Ascending aorta (tissue), 2 donors: Measurements from ENCODE around the gene ANTXR1. TPM values are rescaled to one million over a fixed set of nuclear protein-coding genes. Genes with fewer than 3 reads are reported as not detected.

Experiments used
- DNase-seq, 2 donors: peaks; one replicate each; pipeline ENCODE4 v3.0.0-alpha.2; 2019; ENCODE audit warnings: low spot score in 2 of 2
- H3K27ac ChIP-seq, 2 donors: fragments of 200-600 bp; sonication (generic); one replicate each; pipeline ENCODE4 v1.5.1; 2016 to 2017; ENCODE audit warnings: mild to moderate bottlenecking in 1 of 2
- H3K27me3 ChIP-seq: fragments of 200-600 bp; sonication (generic); one replicate; pipeline ENCODE4 v1.5.1; 2017
- H3K36me3 ChIP-seq, 2 donors: fragments of 200-600 bp; sonication (generic); one replicate each; pipeline ENCODE4 v1.5.1; 2016
- H3K4me1 ChIP-seq, 2 donors: fragments of 200-600 bp; sonication (generic); one replicate each; pipeline ENCODE4 v1.5.1; 2016 to 2017; ENCODE audit warnings: mild to moderate bottlenecking in 1 of 2
- H3K4me3 ChIP-seq, 2 donors: fragments of 200-600 bp; sonication (generic); one replicate each; pipeline ENCODE4 v1.5.1; 2016 to 2017; ENCODE audit warnings: mild to moderate bottlenecking in 1 of 2
- H3K9me3 ChIP-seq, 2 donors: fragments of 200-600 bp; sonication (generic); one replicate each; pipeline ENCODE4 v1.5.1; 2016
- intact Hi-C: fragments of 100-400 bp; cut with DNase I; formaldehyde crosslinking; loops from one replicate; pipeline ENCODE4 v1.15.1; 2023
- total RNA-seq: library from RNA; depleted of rRNA; stranded (reverse); fragments of >200 nt; gene quantifications from one replicate; pipeline ENCODE4 v1.1.0, GENCODE V29; 2016
- TF ChIP-seq, protein P1 (sequence below), 3 experiments: fragments of 200-600 bp in 2 of 3; fragments of 450-650 bp in 1 of 3; sonication (generic) in 2 of 3; IDR thresholded peaks; one replicate each; pipeline ENCODE4 v1.5.1; 2016 to 2019; ENCODE audit warnings: antibody characterized with exemption in 3 of 3, mild to moderate bottlenecking in 1 of 3, moderate library complexity in 1 of 3

The ANTXR1 gene
- total RNA-seq, 1 donor from 2014 or later, result 90.3 TPM

- TF ChIP-seq, protein P1, sequence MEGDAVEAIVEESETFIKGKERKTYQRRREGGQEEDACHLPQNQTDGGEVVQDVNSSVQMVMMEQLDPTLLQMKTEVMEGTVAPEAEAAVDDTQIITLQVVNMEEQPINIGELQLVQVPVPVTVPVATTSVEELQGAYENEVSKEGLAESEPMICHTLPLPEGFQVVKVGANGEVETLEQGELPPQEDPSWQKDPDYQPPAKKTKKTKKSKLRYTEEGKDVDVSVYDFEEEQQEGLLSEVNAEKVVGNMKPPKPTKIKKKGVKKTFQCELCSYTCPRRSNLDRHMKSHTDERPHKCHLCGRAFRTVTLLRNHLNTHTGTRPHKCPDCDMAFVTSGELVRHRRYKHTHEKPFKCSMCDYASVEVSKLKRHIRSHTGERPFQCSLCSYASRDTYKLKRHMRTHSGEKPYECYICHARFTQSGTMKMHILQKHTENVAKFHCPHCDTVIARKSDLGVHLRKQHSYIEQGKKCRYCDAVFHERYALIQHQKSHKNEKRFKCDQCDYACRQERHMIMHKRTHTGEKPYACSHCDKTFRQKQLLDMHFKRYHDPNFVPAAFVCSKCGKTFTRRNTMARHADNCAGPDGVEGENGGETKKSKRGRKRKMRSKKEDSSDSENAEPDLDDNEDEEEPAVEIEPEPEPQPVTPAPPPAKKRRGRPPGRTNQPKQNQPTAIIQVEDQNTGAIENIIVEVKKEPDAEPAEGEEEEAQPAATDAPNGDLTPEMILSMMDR (IDR thresholded peaks at IDR 0.05), result no peak
Observed at GRCh38 chr2:69103419-69103818, 90.4 kb downstream of the ANTXR1 start.

DNA sequence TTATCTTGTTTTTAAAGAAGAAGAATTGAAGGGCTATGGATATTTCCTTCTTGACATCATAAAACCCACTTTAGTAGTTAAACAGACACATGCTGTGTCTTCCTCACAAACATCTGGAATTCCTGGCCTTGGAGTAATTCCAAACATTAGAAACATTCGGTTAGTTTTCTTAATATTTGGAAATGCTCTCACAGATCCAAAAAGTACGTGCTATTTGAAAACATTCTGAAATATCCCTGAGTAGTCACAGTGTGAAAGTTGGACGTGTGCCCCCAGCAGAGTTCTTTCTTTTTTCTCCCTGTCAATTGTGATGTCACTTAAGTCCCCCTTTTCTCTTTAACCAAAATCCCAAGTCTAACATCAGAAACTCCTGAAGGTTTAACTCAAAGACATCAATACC is 91.3 kb downstream of the ANTXR1 start:
- Histone ChIP-seq H3K27ac (peak overlapping the region; percentile 26 to 29), H3K4me3 (no peak overlapping the region), H3K36me3 (peaks cover 13 to 39% of the 10 kb centered on the region in 2 donors), H3K4me1 (peaks cover 0 to 16% of the 10 kb centered on the region in 2 donors), H3K9me3 (no peaks in the 10 kb centered on the region), H3K27me3 (no peaks in the 10 kb centered on the region)
- TF ChIP-seq, protein P1 (IDR thresholded peaks at IDR 0.05), result no peak
- no peak for DNase-seq
- intact Hi-C loops, result loop anchor here (5.0 kb wide), 1 partner anchor 47 kb away; no protein-coding TSS in a partner anchor

More at GRCh38 chr2:69103419-69103818, 90.4 kb downstream of the ANTXR1 start:
- no peak overlapping the region for H3K27ac ChIP-seq
- H3K27me3 ChIP-seq, result no peaks in the 10 kb centered on the region
- H3K36me3 ChIP-seq, result peaks cover 13 to 39% of the 10 kb centered on the region in 2 donors
- no peaks in the 10 kb centered on the region for H3K9me3 ChIP-seq
- H3K4me3 ChIP-seq, result no peak overlapping the region
- intact Hi-C loops, result loop anchor here (5.0 kb wide), 1 partner anchor 46 kb away; no protein-coding TSS in a partner anchor
- H3K4me1 ChIP-seq, result peaks cover 0 to 10% of the 10 kb centered on the region in 2 donors
- DNase-seq, result no peak

GRCh38 chr2:69109255-69109654 is 96.3 kb downstream of the ANTXR1 start:
- Histone ChIP-seq H3K36me3 (peaks cover 3 to 15% of the 10 kb centered on the region in 2 donors), H3K27me3 (no peaks in the 10 kb centered on the region), H3K4me3 (no peak overlapping the region), H3K4me1 (peaks cover 0 to 29% of the 10 kb centered on the region in 2 donors), H3K9me3 (no peaks in the 10 kb centered on the region), H3K27ac (peak overlapping the region; percentile 45 to 64)
- DNase-seq, result no peak
- intact Hi-C loops, result no loop called here
- TF ChIP-seq, protein P1 (IDR thresholded peaks at IDR 0.05), result no peak

DNA sequence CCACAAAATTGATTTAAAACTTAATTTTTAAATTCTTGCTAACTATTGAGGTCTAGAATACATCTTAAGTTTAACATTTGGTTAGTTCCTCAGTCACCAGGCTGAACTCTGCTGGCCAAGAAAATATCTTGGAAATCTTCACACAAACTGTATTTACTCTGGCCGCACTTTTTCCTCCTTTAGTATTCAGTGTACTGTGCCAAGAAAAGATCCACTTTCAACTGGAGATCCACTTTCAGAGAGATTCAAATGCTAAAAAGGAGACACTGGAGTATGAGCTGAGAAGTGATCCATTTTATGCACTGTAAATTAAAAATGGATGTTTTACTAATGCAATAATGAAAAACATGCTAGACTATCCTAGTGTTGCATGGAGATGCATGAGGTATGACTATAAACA is 98.1 kb downstream of the ANTXR1 start:
- H3K36me3 ChIP-seq, result peaks cover 0 to 3% of the 10 kb centered on the region in 2 donors
- H3K4me1 ChIP-seq, result peaks cover 4 to 47% of the 10 kb centered on the region in 2 donors
- TF ChIP-seq, protein P1 (IDR thresholded peaks at IDR 0.05), result no peak
- H3K4me3 ChIP-seq, result no peak overlapping the region
- DNase-seq, result no peak
- peak overlapping the region; percentile 26 to 45 for H3K27ac ChIP-seq
- intact Hi-C loops, result no loop called here
- H3K27me3 ChIP-seq, result no peaks in the 10 kb centered on the region
- no peaks in the 10 kb centered on the region for H3K9me3 ChIP-seq

DNA sequence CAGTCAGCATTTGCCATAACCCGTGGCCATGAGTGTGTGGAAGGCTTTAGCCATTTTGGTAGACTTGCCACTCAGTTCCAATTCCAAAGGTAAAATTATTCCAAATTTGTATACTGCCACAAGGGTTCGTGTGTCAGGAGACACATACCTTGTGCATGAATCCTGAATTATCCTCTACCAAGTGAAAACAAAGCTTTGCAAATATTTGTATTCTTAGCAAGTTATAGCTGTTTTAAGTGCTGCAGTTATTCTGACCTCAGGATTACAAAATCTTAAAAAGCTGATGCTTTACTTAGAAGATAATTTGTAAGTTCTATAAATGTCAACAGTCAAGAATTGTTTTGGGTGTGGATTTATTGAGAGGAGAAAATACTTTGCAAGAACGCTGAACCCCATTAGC is 100.6 kb downstream of the ANTXR1 start:
- H3K36me3 ChIP-seq, result no peaks in the 10 kb centered on the region
- no peaks in the 10 kb centered on the region for H3K27me3 ChIP-seq
- intact Hi-C loops, result no loop called here
- no peak for DNase-seq
- peaks cover 7 to 63% of the 10 kb centered on the region in 2 donors for H3K4me1 ChIP-seq
- H3K9me3 ChIP-seq, result no peaks in the 10 kb centered on the region
- TF ChIP-seq, protein P1 (IDR thresholded peaks at IDR 0.05), result no peak
- H3K27ac ChIP-seq, result peak overlapping the region in 1 of 2 donors; percentile 39
- H3K4me3 ChIP-seq, result no peak overlapping the region

GRCh38 chr2:69114534-69114933 is 101.6 kb downstream of the ANTXR1 start:
- Histone ChIP-seq H3K27me3 (no peaks in the 10 kb centered on the region), H3K9me3 (no peaks in the 10 kb centered on the region), H3K4me1 (peaks cover 11 to 65% of the 10 kb centered on the region in 2 donors), H3K4me3 (no peak overlapping the region), H3K27ac (peak overlapping the region; percentile 90 to 91), H3K36me3 (no peaks in the 10 kb centered on the region)
- intact Hi-C loops, result no loop called here
- TF ChIP-seq, protein P1 (IDR thresholded peaks at IDR 0.05), result no peak
- no peak for DNase-seq
